HepG2 (cell line): ENCODE results near the gene SERPINE2.

Source experiments
- FOSL2 ChIP-seq: sonication (generic); formaldehyde crosslinking; IDR thresholded peaks from 2 replicates; pipeline ENCODE4 v1.4.0; 2020; ENCODE audit warnings: missing genetic modification reagents
- KLF6 ChIP-seq: IDR thresholded peaks from 2 replicates; pipeline ENCODE4 v1.8.0; 2016; ENCODE audit warnings: missing biosample characterization, missing genetic modification reagents
- PCBP2 ChIP-seq: fragments of 200-400 bp; formaldehyde crosslinking; optimal IDR thresholded peaks from 2 replicates; pipeline ENCODE3; 2018; ENCODE audit warnings: low read length, low read depth; ENCODE audit not compliant: poor library complexity, severe bottlenecking
- REL ChIP-seq: sonication (generic); formaldehyde crosslinking; conservative IDR thresholded peaks from 2 replicates; pipeline ENCODE4 v1.8.0; 2022; ENCODE audit warnings: mild to moderate bottlenecking, missing genetic modification reagents, moderate library complexity
- SAFB2 ChIP-seq: sonication (generic); formaldehyde crosslinking; IDR thresholded peaks from 2 replicates; pipeline ENCODE4 v1.5.1; 2020; ENCODE audit warnings: missing genetic modification reagents, low read depth, mild to moderate bottlenecking, borderline replicate concordance
- TGIF2 ChIP-seq: IDR thresholded peaks from 2 replicates; pipeline ENCODE4 v1.6.1; 2016; ENCODE audit warnings: control low read depth, missing compliant biosample characterization

- TF ChIP-seq SAFB2 (CRISPR knock-in tag): no peak
- no peak for TF ChIP-seq REL
- TF ChIP-seq TGIF2 (CRISPR knock-in tag): no peak
- TF ChIP-seq FOSL2: no peak
- no peak for TF ChIP-seq KLF6 (CRISPR knock-in tag)
- no peak for TF ChIP-seq PCBP2
Measured at GRCh38 chr2:224042191-224042696, 3.2 kb upstream of the SERPINE2 start.
